ENCODE measurements around the gene PDE6H. TPM values are rescaled to one million over a fixed set of nuclear protein-coding genes. Genes with fewer than 3 reads are reported as not detected.

Gene PDE6H
- total RNA-seq, 3 donors from 2014 or later, result not detected

DNA sequence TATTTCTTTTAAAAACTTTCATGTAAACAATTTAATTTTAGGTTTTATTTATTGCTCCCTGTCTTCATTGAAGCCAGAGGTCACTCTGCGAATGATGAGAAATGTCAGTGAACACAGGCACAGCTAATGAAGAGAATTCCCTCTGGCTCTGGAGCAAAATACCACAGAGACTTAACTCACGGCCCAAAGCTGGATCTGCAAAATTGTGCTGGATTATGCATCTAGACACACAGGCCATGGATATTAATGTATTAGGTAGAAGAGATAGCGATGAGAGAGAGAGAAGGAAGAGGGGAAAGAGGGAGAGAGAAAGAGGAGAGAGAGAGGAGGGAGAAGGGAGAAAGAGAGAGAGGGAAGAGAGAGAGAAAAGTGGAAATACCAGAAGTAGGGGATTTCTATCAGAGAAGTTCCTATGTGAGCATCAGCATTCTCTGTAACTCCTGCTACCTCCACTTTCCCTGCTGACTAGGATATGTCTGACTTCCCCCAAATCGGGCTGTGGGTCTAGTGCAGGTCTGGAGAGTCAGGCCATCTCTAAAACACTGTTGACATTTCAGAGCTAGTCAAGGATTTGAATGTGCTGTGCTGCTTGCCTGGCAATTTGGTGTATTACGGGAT lies 15.2 kb upstream of the PDE6H start:
- Mint-ChIP-seq H3K4me1 (ENCODE audit: low read depth) (peaks cover 77% of the 10 kb centered on the region), H3K27me3 (ENCODE audit: low read depth) (no peaks in the 10 kb centered on the region), H3K9me3 (no peaks in the 10 kb centered on the region), H3K4me3 (peak overlapping the region; percentile 97), H3K36me3 (ENCODE audit: insufficient read depth) (no peaks in the 10 kb centered on the region)
- DNase-seq, result no peak
- ATAC-seq, result no peak

DNA sequence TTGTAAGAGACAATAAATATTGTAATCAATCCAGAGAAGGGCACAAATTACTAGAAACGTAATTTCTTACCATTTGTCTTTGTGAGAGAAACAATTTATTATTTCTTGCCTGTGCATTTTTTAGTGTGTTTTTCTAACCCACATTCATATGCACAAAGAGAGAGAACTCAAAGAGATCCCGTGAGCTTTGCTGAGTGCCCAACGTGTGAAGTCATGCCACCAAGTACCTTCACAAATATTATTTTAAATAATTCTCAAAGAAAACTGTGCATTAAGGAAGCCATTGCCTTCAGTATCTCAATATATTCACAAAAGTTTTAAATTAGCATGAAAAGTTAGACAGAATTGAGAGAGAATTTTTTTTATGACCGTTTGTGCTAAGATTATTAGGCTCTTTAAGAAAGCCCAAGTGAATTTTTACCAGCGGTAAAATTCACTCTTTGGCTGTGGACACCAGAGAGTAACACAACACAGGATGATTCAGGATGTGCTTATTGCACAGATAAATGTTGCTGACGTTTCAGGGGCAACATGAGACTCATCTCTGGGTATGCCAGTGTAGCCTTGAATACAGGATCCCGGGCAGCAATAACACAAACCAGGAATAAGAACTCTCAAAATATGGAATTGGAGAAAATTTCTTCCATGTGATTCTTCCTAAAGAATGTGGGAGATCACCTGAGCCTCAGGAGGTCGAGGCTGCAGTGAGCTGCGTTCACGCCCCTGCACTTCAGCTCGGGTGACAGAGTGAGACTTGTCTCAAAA lies 14.3 kb upstream of the PDE6H start:
- peak; percentile 23 to 32 for ATAC-seq
- H3K4me1 Mint-ChIP-seq (ENCODE audit: low read depth), result peaks cover 75% of the 10 kb centered on the region

DNA sequence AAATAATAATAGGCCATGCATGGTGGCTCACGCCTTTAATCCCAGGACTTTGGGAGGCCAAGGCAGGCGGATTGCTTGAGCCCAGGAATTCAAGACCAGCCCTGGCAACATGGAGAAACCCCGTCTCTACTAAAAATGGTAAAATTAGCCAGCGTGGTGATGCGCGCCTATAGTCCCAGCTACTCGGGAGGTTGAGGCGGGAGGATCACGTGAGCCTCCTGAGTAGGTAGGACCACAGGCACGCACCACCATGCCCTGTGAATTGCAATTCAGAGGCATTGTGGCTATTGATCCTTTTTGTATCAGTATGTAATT lies 13.8 kb upstream of the PDE6H start:
- DNase-seq (no peak), ATAC-seq (no peak)
- Mint-ChIP-seq H3K9me3 (no peaks in the 10 kb centered on the region), H3K27me3 (ENCODE audit: low read depth) (no peaks in the 10 kb centered on the region), H3K36me3 (ENCODE audit: insufficient read depth) (no peaks in the 10 kb centered on the region), H3K4me1 (ENCODE audit: low read depth) (peaks cover 75% of the 10 kb centered on the region), H3K4me3 (peak overlapping the region; percentile 97)

More for the DNA sequence above, 14.3 kb upstream of the PDE6H start:
- no peaks in the 10 kb centered on the region for H3K36me3 Mint-ChIP-seq (ENCODE audit: insufficient read depth)
- no peak for DNase-seq
- no peaks in the 10 kb centered on the region for H3K27me3 Mint-ChIP-seq (ENCODE audit: low read depth)
- no peaks in the 10 kb centered on the region for H3K9me3 Mint-ChIP-seq
- peak overlapping the region; percentile 97 for H3K4me3 Mint-ChIP-seq

DNA sequence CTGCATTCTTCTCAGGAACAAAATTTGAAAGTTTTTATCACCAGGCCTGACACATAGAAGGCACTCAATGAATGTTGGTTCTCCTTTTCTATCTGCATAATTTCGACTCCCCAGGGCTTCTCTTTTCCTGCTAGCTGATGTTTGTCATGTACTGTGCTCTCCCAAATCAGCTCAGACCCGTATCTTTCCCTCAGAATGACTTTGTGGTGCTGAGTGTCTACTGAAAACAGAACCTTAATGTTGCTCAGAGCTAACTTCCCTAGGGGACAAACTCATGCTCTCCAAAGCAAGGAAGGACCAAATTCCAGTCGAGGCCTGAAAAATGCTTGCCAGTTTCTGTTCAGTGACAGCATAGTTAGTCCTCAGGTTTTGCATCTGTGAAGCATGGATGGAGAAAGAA lies 13.4 kb upstream of the PDE6H start:
- H3K9me3 Mint-ChIP-seq, result no peaks in the 10 kb centered on the region
- DNase-seq (no peak), ATAC-seq (no peak)
- no peaks in the 10 kb centered on the region for H3K27me3 Mint-ChIP-seq (ENCODE audit: low read depth)
- H3K4me1 Mint-ChIP-seq (ENCODE audit: low read depth), result peaks cover 75% of the 10 kb centered on the region
- peak overlapping the region; percentile 97 for H3K4me3 Mint-ChIP-seq
- H3K36me3 Mint-ChIP-seq (ENCODE audit: insufficient read depth), result no peaks in the 10 kb centered on the region

DNA sequence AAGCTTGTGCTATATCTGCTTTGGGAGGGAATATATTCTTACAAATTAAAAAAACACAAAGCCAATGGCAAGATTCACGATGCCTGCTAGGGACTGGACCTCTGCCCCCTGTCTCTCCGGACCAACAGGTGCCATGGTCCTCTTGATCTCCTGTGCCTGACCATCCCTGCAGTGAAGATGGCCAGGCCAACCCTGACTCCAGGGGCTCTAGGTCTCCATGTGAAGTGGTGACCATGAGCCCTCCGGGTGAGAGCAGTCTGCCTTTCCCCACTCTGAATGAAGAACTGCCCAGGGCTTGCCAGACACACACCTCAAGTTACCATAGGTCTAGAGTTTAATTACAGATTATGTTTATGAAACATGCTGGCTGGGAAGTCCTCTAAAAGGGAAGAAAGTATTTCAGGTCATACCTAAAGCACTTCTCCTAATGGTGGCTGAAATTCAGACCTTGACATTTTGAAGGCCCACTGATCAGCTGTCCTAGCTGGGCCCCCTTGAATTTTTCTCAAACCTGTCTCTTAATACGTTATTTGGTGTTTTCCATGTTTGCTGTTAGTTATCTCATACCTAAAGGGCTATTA lies 12.8 kb upstream of the PDE6H start:
- Mint-ChIP-seq H3K27me3 (ENCODE audit: low read depth) (no peaks in the 10 kb centered on the region), H3K4me1 (ENCODE audit: low read depth) (peaks cover 76% of the 10 kb centered on the region), H3K9me3 (no peaks in the 10 kb centered on the region), H3K4me3 (peak overlapping the region; percentile 97), H3K36me3 (ENCODE audit: insufficient read depth) (no peaks in the 10 kb centered on the region)
- no peak for DNase-seq
- ATAC-seq, result no peak

DNA sequence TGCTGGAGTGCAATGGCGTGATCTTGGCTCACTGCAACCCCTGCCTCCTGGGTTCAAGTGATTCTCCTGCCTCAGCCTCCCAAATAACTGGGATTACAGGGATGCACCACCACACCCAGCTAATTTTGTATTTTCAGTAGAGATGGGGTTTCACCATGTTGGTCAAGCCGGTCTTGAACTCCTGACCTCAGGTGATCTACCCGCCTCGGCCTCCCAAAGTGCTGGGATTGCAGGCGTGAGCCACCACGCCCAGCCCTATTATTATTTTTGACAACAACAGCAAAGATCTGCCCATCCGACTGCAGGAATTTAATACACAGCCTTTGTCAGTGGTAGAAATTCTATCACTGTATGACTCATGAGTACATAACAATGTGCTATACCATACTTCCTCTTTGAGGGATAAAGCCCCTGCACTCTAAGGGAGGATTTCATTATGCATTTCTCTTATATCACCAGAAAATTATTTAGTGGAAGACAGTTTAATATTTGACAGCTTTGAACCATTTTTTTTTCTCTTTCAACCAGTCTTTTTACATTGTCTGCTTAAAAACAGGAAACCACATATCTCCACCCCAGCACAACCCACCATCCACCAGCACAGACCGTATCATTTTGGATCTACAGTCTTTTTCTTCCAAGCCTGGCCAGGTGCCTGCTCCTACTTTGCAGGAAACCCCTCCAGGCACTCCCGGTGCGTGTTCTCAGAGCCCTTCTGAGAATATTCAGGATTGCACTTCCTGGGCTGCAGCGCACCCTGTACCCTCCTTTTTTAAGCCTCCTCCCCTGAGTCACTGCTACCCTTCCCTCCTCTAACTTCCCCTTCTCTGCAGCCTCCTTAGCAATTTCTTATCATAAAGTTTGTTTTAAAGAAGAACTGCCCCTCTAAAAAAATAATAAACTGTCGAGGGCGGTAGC lies 12.0 kb upstream of the PDE6H start:
- ATAC-seq (peak; percentile 58 to 64), DNase-seq (no peak)
- peak overlapping the region; percentile 97 for H3K4me3 Mint-ChIP-seq
- H3K27me3 Mint-ChIP-seq (ENCODE audit: low read depth), result no peaks in the 10 kb centered on the region
- no peaks in the 10 kb centered on the region for H3K9me3 Mint-ChIP-seq
- peaks cover 80% of the 10 kb centered on the region for H3K4me1 Mint-ChIP-seq (ENCODE audit: low read depth)
- H3K36me3 Mint-ChIP-seq (ENCODE audit: insufficient read depth), result no peaks in the 10 kb centered on the region

DNA sequence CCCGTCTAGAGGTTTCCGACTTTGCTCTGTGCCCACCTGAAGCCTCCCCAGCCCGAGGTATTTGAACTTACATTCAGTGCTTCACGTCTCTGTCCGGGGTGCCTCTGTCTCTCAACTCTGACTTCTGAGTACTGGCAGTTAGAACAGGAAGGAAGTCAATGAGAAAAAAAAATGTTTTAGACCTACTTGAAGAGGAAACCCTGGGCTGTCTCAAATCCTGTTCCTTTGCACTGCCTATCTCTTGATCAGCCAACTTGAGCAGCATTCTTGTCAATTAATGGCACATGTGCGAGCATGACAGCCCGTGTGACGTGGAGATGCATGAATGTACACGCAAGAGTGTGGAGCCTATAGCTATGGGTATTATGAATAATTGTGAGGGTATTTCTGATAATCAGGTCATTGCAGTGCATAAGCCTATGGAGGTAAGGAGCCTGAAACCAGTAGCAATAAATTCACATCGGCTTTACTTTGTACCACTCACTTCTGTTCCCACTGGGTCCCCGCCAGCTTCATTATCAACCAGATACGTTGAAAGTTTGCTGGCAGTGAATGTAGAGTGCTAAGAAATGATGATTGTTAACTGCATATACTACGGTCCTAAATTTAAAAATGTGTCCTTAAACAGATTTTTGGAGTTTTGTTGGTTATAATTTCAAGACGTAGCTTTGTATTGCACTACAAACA lies 11.2 kb upstream of the PDE6H start, which contains the start of gene ARHGDIB:
TSS of gene ARHGDIB (minus strand) at position 136 of the 687 bp plus-strand sequence. CDS start 10,889 bp downstream, outside the sequence.
- Mint-ChIP-seq H3K27me3 (ENCODE audit: low read depth) (no peaks in the 10 kb centered on the region), H3K9me3 (no peaks in the 10 kb centered on the region), H3K36me3 (ENCODE audit: insufficient read depth) (no peaks in the 10 kb centered on the region), H3K4me1 (ENCODE audit: low read depth) (peaks cover 74% of the 10 kb centered on the region), H3K4me3 (peak within 1 kb of the TSS; percentile 97)
- peak; percentile 71 for DNase-seq
- peak; percentile 66 to 71 for ATAC-seq

DNA sequence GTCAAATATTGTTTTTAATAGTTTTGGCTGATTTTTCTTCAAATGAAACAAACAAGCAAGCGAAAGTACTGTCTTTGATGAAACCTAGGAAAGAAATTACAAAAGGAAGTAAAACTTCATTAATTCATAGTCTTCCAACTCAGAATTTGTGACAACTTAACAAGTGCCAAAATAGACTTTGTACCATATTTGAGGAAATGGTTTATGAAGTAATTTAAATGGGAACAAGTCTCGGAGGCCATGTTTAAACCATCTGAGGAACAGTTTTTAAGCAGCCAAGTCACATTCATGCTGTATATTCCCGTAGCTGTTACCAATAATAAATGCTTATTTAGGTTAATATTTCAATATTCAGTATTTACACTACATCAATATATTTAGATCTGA lies 10.7 kb upstream of the PDE6H start:
- H3K4me3 Mint-ChIP-seq, result peak overlapping the region; percentile 97
- H3K36me3 Mint-ChIP-seq (ENCODE audit: insufficient read depth), result no peaks in the 10 kb centered on the region
- ATAC-seq, result no peak
- peaks cover 69% of the 10 kb centered on the region for H3K4me1 Mint-ChIP-seq (ENCODE audit: low read depth)
- no peak for DNase-seq
- no peaks in the 10 kb centered on the region for H3K9me3 Mint-ChIP-seq
- H3K27me3 Mint-ChIP-seq (ENCODE audit: low read depth), result no peaks in the 10 kb centered on the region

DNA sequence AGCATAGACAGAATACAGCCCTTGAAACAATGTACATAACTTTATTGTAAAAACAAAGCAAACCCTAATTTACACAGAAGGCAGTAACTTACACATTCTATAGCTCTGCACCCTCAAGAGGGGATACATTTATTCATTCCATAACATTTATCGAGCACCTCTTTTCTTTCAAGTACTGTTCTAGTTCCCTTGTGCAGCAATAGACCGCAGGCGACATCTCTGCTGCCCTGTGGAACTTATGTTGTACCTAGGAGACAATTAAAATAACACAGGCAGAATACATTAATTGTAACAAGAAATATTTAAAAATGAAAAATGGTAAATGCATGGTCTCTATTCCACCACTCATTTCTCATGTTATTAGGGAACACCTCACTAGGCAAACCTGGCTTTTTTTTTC lies 10.0 kb upstream of the PDE6H start:
- Mint-ChIP-seq H3K4me1 (ENCODE audit: low read depth) (peaks cover 69% of the 10 kb centered on the region), H3K27me3 (ENCODE audit: low read depth) (no peaks in the 10 kb centered on the region), H3K9me3 (no peaks in the 10 kb centered on the region), H3K4me3 (peak overlapping the region; percentile 97), H3K36me3 (ENCODE audit: insufficient read depth) (no peaks in the 10 kb centered on the region)
- ATAC-seq (no peak), DNase-seq (no peak)

DNA sequence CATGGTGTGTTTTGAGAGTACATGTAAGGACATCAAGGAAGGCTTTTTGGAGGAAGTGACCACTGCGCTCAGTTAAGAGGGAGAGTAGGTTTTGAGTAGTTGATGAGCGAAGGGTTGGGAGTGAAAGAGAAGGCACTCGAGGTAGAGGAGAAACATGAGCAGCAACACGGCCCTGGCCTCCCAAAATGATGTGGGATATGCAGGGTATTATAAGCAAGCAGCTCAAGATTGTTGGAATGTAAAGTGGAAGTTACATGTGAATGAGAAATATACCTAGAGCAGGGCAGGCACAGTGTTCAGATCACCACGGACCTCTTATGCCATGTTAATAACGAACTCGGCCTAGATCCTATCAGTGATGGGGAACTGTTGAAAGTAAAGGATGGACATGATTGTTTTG lies 9.3 kb upstream of the PDE6H start:
- ATAC-seq (no peak), DNase-seq (no peak)
- Mint-ChIP-seq H3K4me3 (no peak overlapping the region), H3K4me1 (ENCODE audit: low read depth) (peaks cover 64% of the 10 kb centered on the region), H3K27me3 (ENCODE audit: low read depth) (no peaks in the 10 kb centered on the region), H3K36me3 (ENCODE audit: insufficient read depth) (no peaks in the 10 kb centered on the region), H3K9me3 (no peaks in the 10 kb centered on the region)

DNA sequence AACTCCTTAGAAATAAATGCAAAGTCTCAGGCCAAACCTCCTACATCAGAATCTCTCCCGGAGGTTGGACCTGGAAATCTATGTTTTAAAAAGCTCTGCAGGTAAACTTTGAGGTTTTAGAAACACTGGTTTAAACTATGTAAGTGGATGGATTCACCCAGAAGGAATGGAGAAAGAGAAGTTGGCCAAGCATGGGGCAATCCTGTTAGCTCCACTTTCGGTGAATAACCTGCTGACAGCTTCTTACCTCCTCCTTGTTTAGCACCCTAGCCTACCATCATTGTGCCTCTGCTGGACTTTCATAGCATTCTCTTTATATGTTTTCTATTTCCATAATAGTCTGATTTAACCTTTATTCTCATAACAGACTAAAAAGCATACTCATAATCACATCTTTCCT lies 8.4 kb upstream of the PDE6H start:
- Mint-ChIP-seq H3K27me3 (ENCODE audit: low read depth) (no peaks in the 10 kb centered on the region), H3K4me1 (ENCODE audit: low read depth) (peaks cover 56% of the 10 kb centered on the region), H3K9me3 (no peaks in the 10 kb centered on the region), H3K36me3 (ENCODE audit: insufficient read depth) (no peaks in the 10 kb centered on the region), H3K4me3 (no peak overlapping the region)
- ATAC-seq (no peak), DNase-seq (no peak)

DNA sequence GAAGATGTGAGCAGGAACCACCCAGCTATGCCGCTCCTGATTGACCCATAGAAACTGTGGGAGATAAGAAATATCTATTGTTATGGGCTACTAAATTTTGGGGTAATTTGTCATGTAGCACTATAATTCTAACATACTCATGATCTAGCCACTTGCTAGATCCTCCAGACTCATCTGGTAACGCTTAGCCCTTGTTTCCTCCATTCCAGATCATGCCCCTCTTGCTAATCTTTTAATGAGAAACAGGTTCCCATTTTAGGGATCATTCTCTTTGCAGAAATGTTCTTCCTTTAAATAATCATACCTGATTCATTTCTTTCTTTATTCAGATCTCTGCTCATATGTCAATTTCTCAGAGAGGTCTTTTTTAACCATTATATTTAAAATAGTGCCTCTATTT lies 7.6 kb upstream of the PDE6H start:
- H3K4me3 Mint-ChIP-seq, result no peak overlapping the region
- no peaks in the 10 kb centered on the region for H3K9me3 Mint-ChIP-seq
- no peaks in the 10 kb centered on the region for H3K27me3 Mint-ChIP-seq (ENCODE audit: low read depth)
- H3K36me3 Mint-ChIP-seq (ENCODE audit: insufficient read depth), result no peaks in the 10 kb centered on the region
- H3K4me1 Mint-ChIP-seq (ENCODE audit: low read depth), result peaks cover 51% of the 10 kb centered on the region
- ATAC-seq (no peak), DNase-seq (no peak)

DNA sequence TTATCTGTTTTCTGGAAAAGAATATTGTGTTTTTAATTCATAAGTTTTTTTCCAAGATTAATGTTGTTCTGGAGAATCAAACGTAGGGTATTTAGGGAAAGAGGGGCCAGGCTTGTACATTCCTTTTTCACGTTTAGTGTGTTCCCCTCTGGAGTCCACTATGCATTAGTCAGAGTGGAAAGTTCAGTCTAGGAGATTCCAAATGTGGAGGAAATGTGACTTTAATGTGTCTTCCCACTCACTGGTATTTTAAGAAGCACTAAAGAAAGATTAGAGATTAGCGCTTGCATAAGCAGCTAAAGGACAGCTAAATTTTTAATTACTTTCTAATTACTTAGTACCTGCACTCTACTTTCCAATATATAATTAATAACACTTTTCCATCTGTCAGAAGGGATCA lies 4.4 kb upstream of the PDE6H start:
- H3K4me1 Mint-ChIP-seq (ENCODE audit: low read depth), result peaks cover 46% of the 10 kb centered on the region
- H3K4me3 Mint-ChIP-seq, result no peak overlapping the region
- no peak for DNase-seq
- no peaks in the 10 kb centered on the region for H3K36me3 Mint-ChIP-seq (ENCODE audit: insufficient read depth)
- ATAC-seq, result no peak
- H3K27me3 Mint-ChIP-seq (ENCODE audit: low read depth), result no peaks in the 10 kb centered on the region
- no peaks in the 10 kb centered on the region for H3K9me3 Mint-ChIP-seq

DNA sequence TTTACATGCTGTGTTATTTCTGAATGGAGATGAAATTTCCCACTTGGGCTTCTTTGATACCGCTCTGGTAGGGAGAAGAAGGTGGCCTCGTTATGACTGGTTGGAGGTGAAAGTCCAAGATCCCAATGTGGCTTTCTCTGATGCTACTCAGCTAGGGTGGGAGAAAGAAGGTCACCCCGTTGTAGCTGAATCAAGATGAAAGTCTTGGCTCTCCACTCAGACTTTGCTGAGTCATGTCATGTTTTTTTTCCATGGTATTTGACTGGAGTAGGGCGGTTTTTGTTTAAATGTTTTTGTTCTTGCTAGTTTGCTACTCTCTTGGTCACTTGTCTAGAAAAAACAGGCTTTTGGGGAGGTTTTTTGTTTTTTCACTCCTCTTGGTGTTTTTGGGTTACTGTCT lies 2.4 kb upstream of the PDE6H start:
- DNase-seq, result no peak
- H3K36me3 Mint-ChIP-seq (ENCODE audit: insufficient read depth), result no peaks in the 10 kb centered on the region
- peaks cover 33% of the 10 kb centered on the region for H3K4me1 Mint-ChIP-seq (ENCODE audit: low read depth)
- H3K4me3 Mint-ChIP-seq, result no peak overlapping the region
- ATAC-seq, result no peak
- H3K27me3 Mint-ChIP-seq (ENCODE audit: low read depth), result no peaks in the 10 kb centered on the region
- no peaks in the 10 kb centered on the region for H3K9me3 Mint-ChIP-seq

Data from activated T-cell treated with anti-CD3 and anti-CD28 coated beads, Interleukin-2, amount 50 U/mL, for 4 hours (primary cell).